Activated T-cell treated with anti-CD3 and anti-CD28 coated beads, Interleukin-2, amount 50 U/mL, for 48 hours (primary cell): ENCODE results near the gene LTK.
"Not testable (repeated sequence)": the region's sequence is repeated elsewhere in the genome, so short reads cannot be mapped to it uniquely, and the experiment has no call there.

Experiments used
- DNase-seq, 2 experiments: peaks; one replicate each; pipeline ENCODE4 v3.0.0-alpha.2; 2020

LTK gene

GRCh38 chr15:41473418-41473817 lies 40.2 kb downstream of the LTK start:
- DNase-seq: no peak

GRCh38 chr15:41469644-41470043 lies 44.0 kb downstream of the LTK start:
- DNase-seq: not testable (repeated sequence)

- DNase-seq: no peak
These were observed 46.9 kb downstream of the LTK start for GRCh38 chr15:41466711-41467110.

GRCh38 chr15:41465822-41466421 lies 47.7 kb downstream of the LTK start:
- DNase-seq: no peak

- DNase-seq: no peak
These were observed 48.6 kb downstream of the LTK start for GRCh38 chr15:41464889-41465580.

GRCh38 chr15:41462084-41462795 lies 51.4 kb downstream of the LTK start:
- DNase-seq: no peak
